ENCODE data around the gene MR1.

- TF ChIP-seq POLR2A (IDR thresholded peaks at IDR 0.05; ENCODE audit: low read depth, low read length) = no peak
- no peak for TF ChIP-seq POLR2AphosphoS5 (IDR thresholded peaks at IDR 0.05; ENCODE audit: low read depth, low read length)
- no peak for TF ChIP-seq TAF1 (IDR thresholded peaks at IDR 0.05; ENCODE audit: borderline replicate concordance, low read depth, low read length)
These were observed 46.8 kb downstream of the MR1 start for GRCh38 chr1:181080556-181080955.

Measured in GM12892 (cell line).